ENCODE data around the gene TBRG1.
"Not testable (repeated sequence)": the region's sequence is repeated elsewhere in the genome, so short reads cannot be mapped to it uniquely, and the experiment has no call there.

TBRG1 gene, protein sequence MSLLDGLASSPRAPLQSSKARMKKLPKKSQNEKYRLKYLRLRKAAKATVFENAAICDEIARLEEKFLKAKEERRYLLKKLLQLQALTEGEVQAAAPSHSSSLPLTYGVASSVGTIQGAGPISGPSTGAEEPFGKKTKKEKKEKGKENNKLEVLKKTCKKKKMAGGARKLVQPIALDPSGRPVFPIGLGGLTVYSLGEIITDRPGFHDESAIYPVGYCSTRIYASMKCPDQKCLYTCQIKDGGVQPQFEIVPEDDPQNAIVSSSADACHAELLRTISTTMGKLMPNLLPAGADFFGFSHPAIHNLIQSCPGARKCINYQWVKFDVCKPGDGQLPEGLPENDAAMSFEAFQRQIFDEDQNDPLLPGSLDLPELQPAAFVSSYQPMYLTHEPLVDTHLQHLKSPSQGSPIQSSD

DNA sequence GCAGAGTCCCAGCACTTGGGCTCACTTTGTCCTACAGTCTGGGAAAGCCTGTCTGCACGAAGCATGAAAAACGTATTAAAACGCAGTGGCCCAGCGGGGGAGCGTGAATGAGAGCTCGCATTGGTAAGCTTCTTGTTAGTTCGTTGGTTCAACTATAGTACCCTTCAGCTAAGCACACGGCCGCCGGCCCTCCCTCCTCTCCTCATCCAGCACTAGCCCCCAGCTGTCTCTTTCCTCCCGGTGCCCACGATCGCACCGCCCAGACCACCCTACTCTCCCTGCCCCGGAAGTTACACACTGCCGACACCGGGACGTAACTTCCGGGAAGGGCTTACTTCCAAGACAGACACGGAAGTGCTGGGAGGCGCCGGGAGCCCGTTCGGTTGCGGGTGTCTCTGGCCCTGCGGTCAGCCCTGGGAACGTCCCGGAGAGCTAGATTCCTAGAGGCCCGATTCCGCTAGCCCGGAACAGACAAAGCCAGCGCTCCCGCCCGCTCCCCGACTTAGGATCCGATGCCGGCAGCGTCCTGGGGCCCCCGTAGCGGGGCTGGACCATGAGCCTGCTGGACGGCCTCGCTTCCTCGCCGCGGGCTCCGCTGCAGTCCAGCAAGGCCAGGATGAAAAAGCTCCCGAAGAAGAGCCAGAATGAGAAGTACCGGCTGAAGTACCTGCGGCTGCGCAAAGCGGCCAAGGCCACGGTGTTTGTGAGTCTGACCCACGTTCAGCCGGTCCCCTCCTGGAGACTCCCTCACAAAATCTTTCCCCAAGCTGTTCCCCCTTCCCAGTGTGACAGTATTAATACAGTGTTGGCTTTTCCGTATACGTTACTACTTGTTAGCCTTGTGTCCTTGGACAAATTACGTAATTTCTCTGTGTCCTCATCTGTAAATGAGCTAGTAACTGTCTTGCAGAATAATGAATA is at the start of gene TBRG1:
Gene TBRG1 (plus strand): TSS at position 334 of the 921 bp plus-strand sequence. CDS start 220 bp downstream, at position 554.
- H3K4me3 ChIP-seq, result peak within 1 kb of the TSS; percentile 66 to 98 (median 90)
- peak within 1 kb of the TSS; percentile 77 to 98 (median 93) for H3K27ac ChIP-seq

DNA sequence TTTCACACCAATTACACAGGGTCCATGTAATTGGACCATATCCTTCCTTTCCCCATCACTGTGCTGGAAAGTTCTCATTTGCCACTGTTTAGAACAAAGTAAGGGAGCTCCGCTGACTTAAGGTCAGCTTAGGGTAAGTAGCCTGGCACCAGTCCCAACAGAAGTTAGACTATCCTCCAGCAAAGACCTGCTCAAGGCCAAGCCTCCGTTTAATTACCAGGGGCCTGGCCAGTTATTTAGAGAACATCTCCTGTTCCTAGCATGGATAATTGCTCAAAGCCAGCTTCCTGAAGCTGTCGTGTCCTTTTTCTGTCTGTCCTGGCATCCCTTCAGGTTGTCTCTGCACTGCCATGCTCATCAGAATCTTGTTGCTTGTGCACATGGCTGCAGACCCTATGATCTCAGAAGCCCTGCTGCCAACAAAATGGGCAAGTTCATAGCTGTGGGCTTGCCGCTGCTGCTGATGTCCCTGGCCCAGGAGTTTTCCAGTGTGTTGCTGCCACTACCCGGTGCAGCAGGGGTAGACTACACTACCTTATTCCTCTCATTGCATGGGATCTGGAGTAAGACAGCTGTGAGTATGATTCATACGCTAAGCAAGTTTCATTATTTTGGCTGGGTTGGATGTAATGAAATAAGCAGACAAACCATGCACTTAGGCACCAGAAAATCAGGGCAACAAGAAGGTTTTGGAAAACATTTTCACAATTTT is 44.8 kb upstream of the TBRG1 start:
- Histone ChIP-seq H3K27ac (no peak overlapping the region), H3K4me3 (no peak overlapping the region)

DNA sequence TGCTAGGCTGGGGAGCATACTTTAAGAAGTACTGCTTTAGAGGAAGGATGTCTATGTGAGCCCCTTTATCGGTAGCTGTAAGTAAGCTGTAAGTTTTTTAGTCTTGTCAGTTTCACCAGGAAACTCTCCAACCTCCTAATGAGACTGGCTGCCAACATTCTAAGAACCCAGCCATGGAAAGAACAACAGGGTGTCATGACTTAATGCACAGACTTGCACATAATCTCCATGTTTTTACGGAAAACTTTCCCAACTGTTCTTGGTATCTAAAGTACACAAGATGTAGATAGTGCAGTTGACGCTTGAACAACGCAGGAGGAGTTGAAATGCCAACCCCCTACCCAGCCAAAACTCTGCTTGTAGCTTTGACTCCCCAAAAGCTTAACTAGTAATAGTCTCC is 43.9 kb upstream of the TBRG1 start:
- Histone ChIP-seq H3K4me3 (no peak overlapping the region), H3K27ac (no peak overlapping the region)

DNA sequence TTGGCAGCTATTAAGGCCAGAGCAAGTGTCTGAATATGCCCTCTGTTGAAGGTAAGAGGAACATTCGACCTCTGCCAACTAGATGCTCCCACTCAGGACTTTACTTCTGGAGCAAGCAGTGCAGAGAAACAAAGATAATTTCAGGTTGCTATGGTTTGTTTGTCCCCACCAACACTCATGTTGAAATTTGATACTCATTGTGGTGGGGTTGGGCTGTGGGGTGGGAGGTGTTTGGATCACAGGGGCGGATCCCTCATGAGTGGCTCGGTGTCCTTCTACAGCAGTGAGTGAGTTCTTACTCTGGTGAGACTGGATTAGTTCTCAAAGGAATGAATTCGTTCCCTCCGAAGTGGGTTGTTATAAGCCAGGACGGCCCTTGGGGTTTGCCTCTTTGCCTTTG is 40.8 kb upstream of the TBRG1 start:
- H3K27ac ChIP-seq, result no peak overlapping the region
- H3K4me3 ChIP-seq, result no peak overlapping the region

DNA sequence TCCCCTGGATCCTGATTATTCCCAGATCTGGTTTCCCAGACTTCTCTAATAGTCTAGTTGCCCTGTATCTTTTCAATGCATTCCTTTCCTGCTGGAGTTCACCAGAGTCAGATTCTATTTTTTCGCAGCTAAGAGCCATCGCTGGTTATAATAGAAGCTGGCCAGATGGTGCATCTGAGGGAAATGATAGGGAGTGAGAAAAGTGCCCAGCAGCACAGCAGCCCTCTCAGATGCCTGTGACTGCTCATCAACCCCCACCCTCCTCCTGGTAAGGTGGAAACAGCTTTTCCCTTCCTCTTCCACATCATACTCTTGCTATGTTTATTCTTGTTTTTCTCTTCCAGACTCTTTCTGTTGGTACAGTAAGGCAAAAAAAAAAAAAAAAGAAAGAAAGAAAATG is 40.1 kb upstream of the TBRG1 start:
- Histone ChIP-seq H3K4me3 (no peak overlapping the region), H3K27ac (no peak overlapping the region)

DNA sequence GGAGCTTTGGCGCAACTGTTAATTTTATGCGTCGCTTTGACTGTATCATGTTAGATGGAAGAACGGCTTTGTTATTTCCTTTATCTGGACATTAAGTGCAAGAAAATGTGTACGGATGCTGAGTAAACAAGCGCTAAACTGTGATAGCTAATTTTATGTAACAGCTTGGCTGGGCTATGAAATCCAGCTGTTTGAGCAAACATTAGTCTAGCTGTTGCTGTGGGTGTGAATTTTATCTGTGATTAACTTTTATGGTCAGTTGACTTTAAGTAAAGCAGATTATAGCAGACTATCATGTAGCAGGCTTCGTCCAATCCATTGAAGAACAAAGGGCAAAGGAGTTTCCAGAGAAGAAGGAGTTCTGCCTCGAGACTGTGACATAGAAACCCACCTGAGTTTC is 38.9 kb upstream of the TBRG1 start:
- H3K27ac ChIP-seq, result no peak overlapping the region

DNA sequence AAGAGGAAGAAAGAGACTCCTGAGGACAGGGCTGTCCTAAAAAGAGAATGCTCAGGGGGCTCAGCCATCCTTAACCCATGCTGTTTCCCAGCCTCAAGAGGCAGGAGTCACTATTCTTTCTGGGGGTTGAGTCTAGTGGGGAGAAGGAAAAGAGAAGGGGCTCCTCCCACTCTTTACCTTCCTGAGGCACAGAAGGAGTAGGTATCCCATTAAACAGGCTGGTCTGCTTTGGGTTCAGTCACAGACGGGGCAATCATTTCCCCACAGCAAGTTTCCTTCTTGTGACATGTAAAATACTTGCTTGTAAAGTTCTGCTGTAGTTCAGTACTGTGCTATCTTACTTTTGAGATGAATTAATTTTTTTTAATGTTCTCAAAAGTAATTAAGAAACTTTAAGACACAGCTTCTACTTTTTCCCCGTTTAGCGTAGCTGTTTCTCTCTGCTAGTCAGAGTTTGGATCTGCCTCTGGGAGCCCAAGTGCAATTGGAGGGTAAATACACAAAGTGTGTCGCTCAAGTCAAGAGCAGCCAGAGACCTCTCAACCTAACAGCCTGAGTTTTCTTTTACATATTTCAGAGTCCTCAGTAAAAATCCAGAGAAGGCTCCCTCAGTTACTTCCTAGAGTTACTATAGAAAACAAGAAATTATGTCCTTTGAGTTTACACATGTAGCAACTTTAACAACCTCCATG is 37.8 kb upstream of the TBRG1 start:
- no peak overlapping the region for H3K27ac ChIP-seq
- no peak overlapping the region for H3K4me3 ChIP-seq

More for the DNA sequence above, 38.9 kb upstream of the TBRG1 start:
- H3K4me3 ChIP-seq, result no peak overlapping the region

DNA sequence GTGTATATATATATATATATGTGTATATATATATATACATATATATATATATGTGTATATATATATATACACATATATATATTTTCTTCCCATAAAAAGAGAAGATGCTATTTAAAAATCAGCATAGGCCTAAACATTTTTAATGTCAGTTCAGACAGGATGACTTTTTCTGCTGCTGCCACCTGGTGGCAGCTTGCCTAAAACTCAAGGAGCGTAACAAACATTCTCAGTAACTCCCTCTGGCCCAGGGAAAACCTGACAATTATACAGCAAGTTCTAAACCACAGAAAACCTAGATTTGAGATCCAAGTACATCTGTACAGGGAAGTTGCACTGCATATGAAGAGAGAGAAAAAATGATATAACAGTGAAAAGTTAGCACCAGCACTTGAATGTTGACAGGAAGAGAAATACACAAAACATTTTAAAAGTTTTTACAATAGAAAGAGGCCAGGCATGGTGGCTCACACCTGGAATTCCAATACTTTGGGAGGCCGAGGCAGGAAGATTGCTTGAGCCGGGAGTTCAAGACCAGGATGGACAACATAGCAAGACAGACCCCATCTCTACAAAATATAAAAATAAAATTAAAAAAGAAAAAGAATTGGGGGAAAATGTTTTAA is 36.3 kb upstream of the TBRG1 start:
- H3K27ac ChIP-seq, result no peak overlapping the region
- H3K4me3 ChIP-seq, result no peak overlapping the region

DNA sequence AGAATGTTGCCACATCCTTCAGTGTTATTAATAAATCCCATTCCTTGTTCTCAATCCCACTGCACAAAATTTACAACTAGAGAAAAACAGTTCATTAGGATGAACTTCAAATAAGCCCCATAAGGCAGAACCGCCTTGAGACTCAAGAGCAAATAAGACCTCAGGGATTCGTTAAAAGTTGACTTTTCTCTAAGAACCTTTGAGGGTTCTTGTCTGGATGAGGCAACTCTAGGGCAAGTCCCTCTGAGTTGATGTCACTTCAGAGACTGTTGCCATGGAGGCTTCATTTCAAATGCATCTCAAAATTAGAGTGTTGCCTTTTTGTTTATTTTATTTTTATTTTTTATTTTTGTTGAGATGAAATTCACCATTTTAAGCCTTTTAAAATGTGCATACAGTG is 31.2 kb upstream of the TBRG1 start:
- Histone ChIP-seq H3K4me3 (no peak overlapping the region), H3K27ac (no peak overlapping the region)

DNA sequence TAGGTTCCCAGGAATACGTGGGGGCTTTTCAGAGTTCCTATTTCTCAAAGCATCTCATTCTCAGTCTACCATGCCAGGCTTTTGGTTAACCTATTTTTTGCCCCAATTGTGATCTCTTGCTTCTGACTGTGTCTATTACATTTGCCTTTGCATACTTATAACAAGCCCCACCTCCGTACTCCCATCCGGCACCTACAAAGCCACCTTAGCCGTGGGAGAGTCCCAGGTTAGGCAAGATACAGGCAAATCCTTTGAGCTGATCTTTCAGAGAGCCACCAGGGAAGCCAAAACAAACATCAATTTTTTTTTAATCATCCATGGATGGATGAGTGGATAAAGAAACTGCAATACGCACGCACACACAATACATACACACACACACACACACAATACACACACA is 30.0 kb upstream of the TBRG1 start:
- no peak overlapping the region for H3K27ac ChIP-seq
- H3K4me3 ChIP-seq, result no peak overlapping the region

DNA sequence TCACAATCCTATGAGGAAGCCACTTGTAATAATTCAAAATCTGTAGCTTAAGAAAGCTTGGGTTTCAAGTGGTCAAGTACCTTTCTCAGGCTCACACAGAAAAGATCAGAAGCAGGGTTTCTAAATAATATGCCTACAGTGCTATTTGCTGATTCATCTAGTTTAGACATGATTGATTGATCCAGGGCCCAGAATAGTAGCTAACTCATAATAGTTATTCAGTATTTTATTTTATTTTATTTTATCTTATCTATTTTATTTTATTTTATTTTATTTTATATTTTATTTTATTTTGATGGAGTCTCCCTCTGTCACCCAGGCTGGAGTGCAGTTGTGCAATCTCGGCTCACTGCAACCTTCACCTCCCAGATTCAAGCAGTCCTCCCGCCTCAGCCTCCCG is 27.4 kb upstream of the TBRG1 start:
- H3K4me3 ChIP-seq, result no peak overlapping the region
- no peak overlapping the region for H3K27ac ChIP-seq

DNA sequence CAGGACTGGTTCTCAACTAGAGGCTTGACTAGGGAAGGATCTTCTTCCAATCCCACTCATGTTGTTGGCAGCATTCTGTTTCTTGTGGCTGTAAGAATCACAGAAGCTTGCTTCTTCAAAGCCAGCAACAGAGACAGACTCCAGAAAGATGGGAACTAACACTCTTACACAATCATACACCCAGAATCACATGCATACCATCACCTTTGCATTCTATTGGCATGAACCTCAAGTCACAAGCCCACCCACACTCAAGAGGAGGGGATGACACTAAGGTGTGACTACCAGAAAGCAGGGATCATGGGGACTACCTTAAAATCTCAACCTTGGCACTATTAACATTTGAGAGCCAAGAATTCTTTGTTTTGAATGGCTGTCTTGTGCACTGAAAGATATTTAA is 25.0 kb upstream of the TBRG1 start:
- H3K4me3 ChIP-seq, result no peak overlapping the region
- no peak overlapping the region for H3K27ac ChIP-seq

DNA sequence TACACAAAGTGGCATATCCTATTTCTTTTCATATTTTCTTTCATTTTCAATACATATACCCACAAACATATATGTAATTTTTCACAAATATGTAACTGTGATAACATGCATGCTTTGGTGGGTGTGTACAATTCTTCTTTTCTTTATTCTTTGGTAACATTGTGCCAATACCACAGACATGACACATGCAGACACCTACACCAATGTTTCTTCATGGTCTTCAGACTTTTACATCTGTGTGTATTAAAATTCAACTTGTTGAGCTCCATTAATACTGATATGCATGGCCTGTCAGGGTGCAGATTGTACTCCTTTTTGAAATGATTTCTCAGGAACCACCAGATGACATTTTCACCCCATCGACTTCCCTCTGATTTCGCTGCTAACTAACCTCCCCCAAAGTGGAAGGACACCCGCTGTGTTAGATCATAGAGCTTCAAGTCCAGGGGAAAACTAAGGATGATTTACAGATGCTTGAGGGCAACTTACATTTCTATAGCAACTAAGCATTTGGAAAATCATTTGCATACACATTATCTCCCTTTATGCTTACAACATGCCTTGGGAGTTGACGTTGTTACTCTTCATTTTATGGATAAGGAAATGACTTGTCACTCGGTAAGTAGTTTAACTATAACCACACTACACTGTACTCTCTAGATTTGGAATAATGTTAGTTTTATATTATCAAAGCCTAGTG is 21.9 kb upstream of the TBRG1 start:
- H3K4me3 ChIP-seq, result no peak overlapping the region

DNA sequence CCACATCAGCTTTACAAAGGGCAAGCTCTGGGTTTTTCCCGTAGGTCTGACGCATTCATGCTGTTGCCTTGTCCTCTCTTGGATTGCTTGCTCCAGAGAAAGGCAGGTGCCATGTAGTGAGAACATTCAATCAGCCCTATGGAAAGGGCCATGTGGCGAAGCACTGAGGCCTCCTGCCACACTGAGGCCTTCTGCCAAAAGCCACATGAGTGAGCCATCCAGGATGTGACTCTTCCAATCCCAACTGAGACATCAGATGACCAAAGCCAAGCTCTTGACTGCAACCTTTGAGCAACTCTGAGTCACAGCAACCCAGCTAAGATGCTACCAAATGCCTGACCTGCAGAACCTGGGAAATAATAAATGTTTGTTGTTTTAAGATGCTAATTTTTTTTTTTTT is 20.5 kb upstream of the TBRG1 start:
- Histone ChIP-seq H3K4me3 (no peak overlapping the region), H3K27ac (no peak overlapping the region)

More for the DNA sequence above, 21.9 kb upstream of the TBRG1 start:
- H3K27ac ChIP-seq, result no peak overlapping the region

DNA sequence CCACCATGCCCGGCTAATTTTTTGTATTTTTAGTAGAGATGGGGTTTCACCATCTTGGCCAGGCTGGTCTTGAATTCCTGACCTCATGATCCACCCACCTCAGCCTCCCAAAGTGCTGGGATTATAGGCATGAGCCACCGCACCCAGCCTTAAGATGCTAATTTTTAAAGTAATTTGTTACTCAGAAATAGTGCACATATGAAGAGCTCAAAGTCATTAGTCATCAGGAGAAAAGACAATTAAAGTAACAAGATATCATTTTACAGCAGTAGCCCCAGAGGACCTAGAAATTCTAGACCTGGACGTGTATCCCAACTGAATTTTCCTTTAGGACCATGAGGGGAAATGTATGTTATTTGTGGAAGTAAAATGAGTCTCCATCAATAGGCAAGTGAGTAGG is 19.9 kb upstream of the TBRG1 start:
- H3K4me3 ChIP-seq, H3K27ac ChIP-seq: not testable (repeated sequence)

DNA sequence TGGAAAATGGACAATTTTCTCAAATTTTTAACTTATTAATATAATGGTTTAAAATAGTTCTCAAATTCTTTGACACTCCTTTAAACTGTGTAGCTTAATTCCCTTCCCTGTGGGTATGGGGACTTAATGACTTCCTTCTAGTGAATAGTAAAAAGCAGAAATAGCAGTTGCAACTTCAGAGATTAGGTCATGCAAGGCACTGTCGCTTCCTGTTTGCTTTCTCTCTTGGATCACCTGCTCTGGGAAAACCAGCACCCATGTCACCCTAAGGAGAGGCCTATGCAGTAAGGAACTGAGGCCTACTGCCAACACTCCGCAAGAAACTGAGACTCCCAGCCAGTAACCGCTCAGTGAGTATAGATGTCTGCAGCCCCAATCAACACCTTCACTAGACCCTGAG is 16.9 kb upstream of the TBRG1 start:
- Histone ChIP-seq H3K27ac (no peak overlapping the region), H3K4me3 (no peak overlapping the region)

DNA sequence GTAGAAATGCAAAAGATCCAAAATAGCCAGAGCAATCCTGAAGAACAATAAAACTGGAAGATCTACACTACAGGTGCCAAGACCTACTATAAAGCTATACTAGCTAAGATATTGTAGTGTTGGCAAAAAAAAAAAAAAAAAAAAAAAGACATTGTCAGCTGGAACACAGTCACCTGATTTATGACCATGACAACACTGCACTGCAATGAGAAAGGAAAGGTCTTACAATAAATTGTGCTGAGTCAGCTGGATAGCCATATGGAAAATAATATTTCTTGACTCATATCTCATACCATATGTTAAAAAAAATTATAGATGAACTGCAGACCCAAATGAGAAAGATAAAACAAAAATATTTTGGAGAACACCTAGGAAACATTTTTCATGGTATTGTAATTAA is 14.5 kb upstream of the TBRG1 start:
- Histone ChIP-seq H3K27ac (no peak overlapping the region), H3K4me3 (no peak overlapping the region)

DNA sequence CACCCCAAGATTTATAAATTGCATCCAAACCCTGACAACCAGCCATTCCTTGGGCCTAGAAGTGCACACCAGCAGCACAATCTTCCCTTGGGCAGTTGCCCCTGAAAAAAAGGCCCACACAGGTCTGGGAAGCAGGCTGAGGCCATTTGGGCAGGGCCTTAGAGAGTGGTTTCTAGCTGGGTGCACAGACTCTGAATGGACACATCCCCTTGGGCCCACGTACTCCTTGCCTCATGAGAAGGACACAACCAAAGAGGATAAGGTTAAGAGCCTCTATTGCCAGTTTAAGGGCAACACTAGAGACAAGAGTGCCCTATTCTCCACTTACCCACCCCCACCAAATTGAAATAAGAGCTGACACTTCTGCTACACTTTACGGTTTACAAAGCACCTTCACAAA is 12.4 kb upstream of the TBRG1 start:
- Histone ChIP-seq H3K4me3 (no peak overlapping the region), H3K27ac (no peak overlapping the region)

DNA sequence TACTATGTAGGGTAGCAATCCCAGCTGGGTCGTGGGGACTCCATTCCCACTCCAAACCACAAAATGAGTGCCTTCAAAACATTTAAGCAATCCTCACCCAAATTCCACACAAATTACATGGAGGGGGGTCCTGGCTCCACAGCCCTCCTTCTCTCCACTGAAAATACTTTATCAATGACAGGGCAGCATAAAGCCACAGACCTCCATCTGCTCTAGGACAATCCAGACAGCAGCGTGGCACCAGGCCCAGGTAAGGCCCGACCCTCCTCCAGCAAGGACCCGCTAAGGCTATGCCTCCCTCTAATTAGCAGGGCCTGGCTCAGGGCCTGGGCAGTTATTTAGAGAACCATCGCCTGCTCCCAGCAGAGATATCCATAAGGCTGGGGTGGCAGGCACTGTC is 11.6 kb upstream of the TBRG1 start, which contains the start of gene PANX3:
Gene PANX3 (plus strand): TSS at position 365 of the 400 bp plus-strand sequence. CDS start 129 bp downstream, outside the sequence.
- no peak within 1 kb of the TSS for H3K27ac ChIP-seq
- no peak within 1 kb of the TSS for H3K4me3 ChIP-seq
